ENCODE measurements around the gene BIN1.
A peak's percentile ranks its signal among the peaks of the same experiment; 100 is the strongest.

Gene BIN1

DNA sequence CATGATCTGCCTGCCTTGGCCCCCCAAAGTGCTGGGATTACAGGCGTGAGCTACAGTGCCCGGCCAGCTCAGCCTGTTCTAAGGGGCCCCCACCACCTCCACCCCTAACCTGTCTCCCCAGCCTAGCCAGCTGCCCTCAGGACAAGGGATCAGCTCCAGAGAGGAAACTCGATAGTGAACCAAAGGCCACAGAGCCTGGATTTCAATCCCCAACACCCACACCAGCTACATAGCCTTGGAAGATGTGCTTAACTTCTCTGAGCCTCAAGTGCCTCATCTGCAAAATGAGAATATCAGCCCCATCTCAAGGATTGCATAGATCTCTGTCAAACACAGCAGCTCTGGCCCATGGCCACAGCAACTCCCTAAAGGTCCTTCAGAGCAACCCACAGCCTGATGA is 32.0 kb downstream of the BIN1 start:
- DNase-seq: no peak

DNA sequence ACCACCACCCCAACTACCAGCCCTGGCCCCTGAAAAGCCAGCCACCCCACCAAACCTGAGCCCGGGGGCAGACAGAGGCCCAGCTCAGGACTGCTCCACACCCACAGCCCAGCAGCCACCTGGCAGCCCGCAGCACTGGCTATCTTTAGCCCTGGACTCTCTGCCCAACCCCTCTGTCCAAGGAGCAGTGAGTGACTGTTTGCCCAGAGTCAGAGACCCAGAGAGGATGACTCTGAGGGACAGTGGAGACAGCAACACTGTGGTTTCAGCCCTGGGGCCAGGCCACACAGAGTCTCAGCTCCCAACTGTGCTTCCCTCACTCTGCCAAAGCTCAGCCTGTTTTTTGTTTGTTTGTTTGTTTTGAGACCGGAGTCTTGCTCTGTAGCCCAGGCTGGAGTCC is 32.6 kb downstream of the BIN1 start:
- DNase-seq: no peak

DNA sequence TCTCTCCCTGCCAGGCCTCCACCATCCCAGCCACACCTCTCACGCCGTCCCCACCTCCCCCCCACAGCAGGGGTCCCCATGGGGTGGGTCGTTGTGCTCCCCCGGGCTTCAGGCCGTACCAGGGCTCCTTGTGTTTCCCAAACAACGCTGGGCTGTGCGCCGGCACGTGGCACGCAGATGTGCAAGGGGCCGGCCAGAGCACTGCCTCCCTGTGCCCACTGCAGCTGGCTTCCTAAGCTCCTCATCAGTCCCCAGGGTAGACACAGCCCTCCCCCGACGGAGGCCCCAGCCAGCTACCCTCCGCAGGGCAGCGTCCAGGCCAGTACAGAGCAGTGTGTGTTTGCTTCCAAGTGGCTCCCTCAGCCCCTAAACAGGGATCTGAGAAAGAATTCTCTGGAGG is 34.0 kb downstream of the BIN1 start:
- DNase-seq: no peak

DNA sequence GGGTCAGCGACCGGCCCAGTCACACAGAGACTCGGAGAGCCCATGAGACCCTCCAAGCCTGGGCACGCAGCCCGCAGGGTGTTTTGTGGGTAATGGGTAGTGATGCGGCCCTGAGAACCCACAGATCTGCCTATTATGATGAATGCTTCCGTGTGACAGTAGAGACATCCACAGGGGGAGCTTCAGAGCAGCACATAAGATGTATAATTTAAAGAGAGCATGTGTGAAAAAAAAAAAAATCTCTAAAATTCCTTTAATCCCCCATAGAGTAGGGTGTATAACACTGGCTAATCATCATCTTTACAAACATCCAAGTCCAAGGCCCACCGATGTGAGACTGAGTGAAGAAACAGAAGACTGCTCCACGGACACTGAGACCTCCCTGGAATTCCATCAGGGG is 34.6 kb downstream of the BIN1 start:
- DNase-seq: no peak

DNA sequence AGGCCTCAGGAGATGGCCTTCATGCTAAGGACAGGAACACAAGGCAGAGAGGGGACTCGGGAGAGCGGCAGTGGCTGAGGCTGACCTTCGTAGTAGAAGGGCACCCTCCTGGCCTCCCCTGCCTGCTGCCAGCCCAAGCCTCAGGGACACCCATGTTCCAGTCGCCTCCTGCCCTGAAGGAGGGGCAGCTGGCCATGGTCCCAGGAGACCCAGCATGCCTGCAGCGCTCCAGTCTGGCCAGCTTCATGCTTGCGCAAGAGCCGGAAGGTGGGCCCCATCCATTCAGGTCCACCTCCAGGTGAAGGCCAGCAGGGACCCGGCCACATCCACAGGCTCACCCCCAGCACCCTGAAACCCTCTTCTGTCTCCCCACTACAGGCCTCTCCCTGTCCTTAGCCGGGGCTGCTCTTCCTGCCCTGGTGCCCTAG is 35.0 kb downstream of the BIN1 start:
- no peak for DNase-seq

DNA sequence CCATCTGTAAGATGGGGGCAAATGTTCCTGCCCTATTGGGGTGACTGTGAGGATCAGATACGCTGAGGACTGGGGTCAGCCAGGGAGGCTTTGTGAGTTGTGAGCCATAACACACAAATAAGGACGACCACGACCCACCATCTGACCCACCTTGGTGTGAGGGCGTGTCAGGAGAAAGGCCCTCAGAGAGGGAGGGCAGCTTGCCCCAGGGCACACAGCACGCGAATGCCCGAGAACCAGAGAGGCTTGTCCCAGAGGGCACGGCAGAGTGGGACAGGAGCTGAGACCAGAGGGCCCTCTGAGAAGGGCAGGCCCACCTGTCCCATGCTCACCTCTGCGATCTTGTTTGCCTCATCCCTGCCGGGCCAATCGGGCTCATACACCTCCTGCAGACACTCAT is 36.7 kb downstream of the BIN1 start:
- no peak for DNase-seq

DNA sequence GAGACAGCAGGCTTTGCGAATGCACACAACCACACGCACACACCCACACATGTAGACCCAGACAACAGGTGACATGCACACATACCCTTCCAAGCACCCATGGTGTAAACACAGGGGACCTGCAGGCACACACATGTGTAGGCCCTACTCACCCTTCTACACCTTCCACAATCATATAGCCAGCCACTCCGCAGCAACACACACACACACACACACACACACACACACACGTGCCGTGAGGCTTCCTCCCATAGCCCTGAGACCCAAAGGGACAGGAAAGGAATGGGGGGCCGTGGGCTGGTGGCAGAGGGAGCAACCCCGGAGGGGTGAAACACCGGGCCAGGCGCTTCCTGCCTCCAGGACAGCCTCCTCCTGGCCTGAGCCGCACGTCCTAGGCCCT is 37.4 kb downstream of the BIN1 start:
- DNase-seq: no peak

DNA sequence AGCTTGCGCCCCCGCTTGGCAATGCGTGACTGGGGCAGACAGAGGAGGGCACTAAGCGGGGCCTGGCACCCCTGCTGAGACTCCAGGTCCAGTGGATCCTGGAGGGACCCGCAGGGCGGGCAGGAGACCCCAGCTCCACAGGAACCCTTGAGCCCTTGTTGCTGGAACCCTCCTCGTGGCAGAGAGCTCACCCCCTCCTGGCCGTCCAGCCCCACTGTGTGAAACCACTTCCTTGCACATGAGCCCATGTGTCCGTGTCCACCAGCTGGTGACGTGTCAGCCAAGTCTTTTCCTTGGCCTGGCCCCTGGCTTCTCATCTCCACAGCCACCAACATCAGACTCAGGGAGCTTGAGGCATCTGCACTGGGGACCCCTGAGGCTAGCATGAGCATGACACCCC is 38.0 kb downstream of the BIN1 start:
- DNase-seq: no peak

DNA sequence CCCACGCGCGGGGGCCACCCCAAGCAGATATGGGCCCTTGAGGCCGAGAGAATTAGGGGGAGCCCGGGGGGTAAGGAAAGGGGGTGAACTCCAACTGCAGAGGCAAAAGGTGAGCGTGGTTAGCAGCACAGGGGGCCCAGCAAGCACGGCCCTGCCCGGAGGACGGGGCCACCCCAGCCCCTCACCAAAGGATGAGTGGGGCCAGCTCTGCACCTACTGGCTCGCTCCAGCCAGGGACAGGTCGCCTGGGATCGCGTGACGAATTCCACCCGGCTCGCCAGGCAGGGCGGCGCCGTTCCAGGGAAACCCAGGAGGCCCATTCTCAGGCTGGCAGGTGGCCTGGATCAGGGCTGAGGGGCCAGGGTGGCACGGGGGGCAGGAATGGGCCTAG is 38.6 kb downstream of the BIN1 start:
- DNase-seq: no peak

DNA sequence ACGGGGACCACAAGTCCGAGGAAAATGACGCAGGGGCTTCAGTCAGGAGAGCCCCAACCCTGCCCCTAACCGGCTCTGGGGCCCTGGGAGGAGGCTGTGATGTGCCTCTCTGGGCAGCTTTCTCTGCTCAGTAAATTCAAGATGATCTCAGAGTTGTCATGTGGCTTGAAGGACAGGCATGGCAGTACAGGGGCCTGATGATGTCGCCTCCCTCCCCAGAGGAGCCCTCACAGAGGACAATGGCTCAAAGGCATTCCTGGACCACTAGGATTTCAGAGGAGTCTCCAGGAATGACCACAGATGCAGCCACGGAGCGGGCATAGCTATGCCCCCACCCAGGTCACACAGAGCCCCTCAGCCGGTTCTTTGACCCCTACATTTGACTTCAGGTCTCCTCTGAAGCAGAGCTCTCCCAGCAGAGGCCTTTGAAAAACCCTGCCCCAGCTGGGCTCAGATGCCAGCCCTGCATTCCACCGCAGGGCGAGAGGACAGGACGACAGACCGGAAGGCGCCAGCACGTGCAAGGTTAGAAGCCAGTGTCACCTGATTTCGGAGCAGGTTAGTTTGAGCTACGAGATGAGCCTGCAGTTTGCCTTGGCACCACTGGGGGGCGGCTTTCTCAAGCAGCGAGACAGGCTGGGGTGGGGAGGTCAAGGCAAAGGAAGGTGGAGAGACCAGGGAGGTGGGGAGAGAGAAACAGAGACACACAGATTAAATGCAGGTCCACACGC is 39.2 kb downstream of the BIN1 start:
- DNase-seq: peak; percentile 76

DNA sequence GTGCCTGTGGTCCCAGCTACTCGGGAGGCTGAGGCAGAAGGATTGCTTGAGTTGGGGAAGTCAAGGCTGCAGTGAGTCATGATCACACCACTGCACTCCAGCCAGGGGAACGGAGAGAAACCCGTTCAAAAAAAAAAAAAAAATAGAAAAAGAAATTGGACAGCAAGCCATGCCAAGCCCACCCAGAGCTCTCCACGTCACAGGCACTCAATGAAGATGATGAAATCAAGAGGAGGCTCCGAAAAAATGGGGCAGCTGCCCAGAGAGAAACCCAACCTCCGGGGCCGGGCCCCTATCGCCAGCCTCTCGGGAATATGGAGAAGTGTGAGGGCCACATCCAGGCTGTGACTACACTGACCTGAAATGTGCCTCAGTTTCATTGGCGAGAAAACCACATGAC is 40.0 kb downstream of the BIN1 start:
- no peak for DNase-seq

DNA sequence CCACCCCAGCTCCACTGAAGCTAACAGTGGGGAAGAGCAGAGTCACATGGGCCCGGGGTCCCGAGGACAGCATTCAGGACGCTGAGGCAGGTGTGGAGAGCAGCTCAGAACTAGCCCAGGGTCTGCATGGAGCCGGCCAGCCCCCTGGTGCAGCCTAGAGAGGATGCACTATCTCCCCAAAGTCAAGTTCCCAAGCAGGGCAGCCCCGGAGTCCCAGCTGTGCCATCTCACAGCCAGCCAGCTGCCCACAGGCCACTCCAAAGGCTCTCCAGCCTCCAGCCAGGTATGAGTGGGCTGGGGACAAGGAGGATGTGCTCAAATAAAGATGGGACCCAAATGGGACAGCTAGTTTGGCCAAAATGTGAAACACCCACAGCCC is 41.0 kb downstream of the BIN1 start:
- DNase-seq: no peak

DNA sequence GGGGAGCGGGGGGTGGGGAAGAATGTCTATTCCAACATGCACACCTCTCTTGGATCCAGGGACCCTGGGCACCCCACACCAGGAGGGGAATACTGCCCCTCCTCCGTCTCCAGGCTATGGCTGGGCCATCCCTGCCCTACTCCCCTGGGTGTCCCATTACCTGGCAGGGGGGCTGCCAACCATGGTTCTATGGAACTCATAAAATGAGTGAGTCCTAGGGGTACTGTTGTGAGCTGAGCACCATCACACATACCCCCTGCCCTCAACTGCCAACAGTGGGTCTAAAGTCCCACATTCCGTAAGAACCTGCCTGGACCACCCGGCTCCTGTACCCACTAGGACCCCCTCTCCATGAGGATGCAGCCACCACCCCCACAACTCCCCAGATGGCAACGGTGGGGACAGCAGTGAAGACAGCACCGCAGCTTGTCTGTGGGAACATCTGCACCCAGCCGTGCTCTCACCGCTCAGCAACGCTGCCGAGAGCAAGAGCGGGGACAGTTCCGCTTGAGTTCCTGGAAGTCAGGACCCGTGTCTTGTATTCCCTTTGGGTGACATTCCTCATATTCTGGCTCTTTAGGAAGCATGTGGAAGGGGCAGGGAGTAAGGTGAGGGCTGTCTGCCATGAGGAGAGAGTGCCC is 41.5 kb downstream of the BIN1 start:
- DNase-seq: no peak

DNA sequence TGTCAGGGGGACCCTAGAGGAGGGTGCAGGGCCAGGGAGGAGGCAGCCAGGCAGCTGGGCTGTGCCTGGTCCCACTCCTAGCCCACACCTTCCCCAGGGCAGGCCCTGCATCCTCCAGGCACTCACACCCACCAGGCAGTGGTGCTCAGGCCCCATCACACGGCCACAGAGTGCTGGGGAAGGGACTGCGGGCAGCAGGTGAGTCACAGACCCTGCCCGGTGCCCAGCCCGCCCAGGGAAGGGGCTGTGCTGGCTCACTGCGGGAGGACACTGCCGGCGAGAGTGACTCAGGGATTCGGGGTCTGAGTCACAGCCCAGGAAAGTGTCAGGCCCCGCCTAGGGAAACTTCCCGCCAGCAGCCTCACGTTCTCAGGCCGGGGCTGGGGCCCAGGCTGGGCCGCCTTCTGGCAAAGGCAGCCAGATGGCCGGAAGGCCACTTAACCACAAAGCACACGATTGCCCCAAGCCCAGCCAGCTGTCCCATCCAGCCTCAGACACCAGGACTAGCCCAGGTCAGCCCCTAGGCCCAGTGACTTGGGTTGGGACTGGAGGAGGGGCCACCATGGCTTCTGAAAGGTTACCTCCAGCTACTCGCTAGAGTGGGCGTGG is 42.2 kb downstream of the BIN1 start:
- DNase-seq: peak; percentile 90

DNA sequence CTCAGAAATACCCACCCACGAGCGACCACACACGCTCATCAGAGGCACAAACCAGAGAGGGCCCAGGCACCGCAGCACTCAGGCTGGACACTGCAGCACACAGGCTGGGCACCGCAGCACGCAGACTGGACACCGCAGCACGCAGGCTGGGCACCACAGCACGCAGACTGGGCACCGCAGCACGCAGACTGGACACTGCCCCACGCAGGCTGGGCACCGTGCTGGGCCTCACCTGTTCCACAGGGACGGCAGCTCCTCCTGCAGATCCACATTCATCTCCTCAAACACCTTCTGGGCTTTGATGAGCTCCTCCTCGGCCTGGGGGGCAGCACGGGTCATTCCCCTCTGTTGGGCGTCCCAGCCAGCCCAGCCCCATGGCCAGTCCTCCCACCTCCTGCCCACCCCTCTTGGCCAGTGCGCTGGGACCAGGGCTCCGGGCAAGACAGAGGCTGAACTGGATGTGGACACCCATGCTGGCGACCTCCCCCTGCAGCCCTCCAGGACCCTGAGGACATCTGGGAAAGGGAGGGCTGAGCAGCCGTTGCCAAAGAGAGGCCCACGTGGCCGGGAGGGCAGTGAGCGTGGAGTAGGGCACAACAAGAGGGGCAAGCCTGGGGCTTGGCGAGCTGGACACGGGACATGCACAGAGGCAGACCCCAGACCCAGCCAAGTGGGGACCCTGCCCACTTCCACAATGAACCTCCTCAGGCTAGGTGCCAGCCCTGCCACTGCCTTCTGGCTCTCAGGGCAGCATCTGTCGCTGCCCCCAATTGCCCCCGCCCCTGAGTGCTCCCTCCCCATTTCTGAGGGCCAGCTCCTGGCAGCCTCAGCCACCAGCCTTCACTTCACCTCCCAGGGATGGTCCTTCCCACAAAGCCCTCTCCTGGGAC is 43.0 kb downstream of the BIN1 start:
- no peak for DNase-seq

DNA sequence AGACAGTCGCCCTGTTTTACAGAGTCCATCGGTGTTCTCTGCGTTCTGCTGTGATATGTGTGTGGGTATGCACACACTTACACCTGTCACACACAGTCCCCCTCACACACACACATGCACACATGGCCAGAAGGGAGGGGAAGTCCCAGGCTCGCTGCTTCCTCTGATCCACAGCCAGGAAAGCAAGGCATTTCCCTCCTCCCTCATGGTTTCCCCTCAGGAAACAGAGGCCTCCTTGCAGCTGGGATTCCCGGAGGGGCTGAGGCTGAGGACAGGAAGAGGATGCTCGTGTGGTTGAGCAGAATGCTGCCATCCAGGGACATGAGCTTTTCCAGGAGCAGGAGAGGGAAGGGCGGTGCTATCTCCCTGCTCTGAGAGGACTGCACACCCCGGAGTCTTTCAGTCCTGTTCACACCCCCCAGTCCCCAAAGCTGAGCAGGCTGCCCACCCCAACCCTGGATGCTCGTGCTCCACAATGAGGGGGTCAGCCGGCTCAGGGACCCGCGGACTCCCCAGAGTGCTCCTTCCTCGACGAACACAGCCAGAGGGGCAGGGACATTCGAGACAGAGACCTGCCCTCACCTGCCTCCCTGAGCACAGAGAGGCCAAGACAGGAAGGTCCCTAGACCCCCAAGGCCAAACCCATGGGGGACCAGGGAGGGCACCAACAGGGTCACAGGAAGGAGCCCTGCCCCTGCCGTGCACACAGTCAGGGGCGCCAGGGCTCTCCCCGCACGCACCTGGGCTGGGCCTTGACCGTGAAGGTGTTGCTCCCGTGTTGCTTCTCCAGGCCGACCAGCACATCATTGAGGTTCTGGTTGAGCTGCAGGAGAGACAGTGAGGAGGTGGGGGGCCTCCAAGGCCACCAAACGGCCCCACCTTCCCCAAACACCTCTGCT is 45.3 kb downstream of the BIN1 start:
- no peak for DNase-seq

DNA sequence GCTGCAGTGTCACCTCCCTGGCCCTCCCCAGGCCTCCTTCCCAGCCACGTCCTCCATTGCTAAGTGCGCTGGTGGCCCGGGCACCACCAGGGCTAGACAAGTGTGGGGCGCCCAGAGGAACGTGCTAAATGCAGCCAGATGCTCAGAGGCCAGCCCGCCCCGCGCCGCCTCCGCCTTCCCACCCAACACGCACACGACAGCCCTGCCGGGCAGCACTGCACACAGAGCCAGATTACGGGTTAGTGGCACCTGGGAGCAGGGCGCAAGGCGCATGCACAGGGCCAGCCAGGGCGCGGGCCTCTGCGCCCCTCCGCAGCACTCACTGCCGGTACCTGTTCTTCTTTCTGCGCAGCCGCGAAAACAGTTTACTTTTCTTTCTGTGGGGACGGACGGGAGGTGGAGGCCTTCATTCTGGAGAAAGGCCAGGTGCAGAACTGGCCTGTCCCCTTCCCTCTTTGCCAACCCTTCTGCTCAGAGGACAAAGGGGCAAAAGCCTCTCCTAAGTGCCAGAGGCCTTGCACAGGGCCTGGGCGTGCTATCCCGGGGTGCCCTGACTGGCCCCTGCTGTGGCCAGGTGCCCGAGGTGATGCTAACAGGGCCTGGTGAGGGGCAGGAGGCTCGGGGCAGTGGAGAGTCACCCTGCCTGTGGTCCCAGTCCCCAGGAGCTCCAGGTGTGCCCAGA is 46.5 kb downstream of the BIN1 start:
- no peak for DNase-seq

DNA sequence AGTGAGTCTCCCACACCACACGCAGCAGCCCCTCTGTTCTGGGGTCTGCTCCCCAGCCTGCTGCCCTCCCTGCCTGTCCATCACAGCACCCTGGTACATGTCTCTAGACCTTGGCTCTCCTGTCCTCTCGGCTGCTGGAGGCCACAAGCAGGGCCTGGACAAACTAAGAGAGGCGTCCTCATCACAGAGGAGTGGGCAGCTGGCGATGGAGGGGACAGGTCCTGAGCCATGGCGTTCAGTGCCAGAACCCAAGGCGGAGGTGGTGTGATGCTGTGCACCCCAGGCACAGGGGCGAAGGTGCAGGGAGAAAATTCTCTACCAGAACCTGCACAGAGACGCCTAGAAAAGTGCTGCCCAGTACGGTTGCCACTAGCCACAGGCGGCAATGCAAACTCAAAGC is 47.4 kb downstream of the BIN1 start:
- DNase-seq: no peak

DNA sequence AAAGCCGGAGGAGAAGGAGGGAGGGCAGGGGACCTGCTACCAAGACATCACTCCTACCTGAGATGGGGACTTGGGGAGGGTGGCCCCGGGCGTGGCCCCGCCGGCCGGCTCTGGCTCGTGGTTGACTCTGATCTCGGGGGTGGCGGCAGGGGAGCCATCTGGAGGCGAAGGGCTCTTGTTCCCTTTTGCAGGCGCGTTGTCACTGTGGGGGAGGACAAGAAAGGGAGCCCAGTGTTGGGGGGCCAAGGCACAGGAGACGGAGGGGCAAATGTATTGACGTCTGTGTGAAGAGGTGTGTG is 48.1 kb downstream of the BIN1 start:
- no peak for DNase-seq

DNA sequence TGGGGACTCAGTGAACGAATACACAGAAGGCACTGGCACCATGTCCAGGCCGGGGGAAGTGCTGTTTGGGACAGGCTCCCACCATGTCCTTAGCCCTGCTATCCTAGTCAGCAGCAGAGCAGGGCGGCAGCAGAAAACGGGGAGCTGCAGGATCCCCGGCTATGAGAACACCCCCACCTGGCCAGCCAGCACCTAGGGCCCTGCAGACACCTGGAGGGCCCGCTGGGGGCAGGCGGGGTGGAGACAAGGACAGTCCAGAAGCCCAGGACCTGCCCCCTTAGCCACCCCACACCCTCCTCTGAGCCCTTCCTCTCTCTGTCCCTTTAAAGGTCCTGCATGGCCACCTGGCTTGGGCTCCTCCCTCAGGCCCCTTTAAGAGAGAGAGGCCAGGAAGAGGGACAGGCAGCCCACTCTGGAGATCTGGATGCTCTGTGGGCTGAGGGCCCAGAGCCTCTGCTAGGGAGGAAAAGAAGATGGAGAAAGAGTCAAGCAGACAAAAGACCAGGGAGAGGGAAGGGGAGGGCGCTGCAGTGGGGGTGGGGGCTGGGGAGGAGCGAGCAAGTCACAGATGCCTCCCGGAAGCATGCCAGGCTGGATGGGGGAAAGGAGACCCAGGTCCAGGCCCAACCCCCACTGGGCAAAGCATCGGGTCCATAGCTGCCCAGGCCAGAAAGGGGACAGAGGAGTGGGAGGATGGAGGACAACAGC is 48.6 kb downstream of the BIN1 start:
- no peak for DNase-seq
